ENCODE results near the gene PACRG.
"Not testable (repeated sequence)": the region's sequence is repeated elsewhere in the genome, so short reads cannot be mapped to it uniquely, and the experiment has no call there.

The PACRG gene

DNA sequence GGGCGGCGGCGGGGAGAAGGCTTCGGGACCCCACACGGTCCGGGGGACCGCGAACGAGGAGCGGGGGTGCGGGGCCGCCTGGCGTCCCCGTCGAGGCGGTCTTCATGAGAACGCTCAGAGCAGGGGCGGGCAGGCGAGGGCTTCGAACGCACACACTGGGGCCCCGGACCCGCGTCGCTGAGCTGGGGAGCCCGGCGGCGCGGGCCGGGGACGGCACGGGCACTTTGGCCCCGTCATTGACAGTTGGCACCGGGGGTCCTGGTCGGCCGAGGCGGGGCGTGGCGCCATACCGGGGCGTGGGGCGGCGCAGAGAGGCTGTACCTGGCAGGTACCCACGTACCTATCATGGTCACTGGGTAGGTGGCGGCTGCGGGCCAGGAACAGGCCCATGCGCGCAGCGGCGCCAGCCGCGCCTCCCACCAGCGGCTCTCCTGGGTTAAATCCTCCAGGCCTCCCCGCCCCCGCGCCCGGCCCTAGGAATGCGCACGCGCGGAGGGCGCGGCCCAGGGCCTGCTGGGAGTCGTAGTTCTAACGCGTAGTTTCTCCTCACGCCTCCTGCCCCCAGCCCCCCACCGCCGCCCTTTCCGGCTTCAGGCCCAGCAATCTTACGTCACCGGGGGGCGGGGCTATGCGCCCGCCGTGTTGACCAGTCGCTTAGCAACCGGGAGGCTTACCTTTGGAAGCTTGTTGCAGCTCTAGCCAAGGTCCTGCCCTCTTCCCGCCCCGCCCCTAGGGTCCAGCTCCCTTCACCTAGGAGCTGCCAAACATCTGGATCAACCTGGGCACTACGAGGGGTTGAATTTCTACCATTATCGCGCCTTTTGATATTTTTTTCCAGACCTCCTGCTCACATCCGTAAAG lies at the start of gene PACRG, which contains the start of gene PRKN:
PACRG (plus strand) TSS at position 653 of the 861 bp plus-strand sequence.
PRKN (minus strand) TSS at position 445 of the 861 bp plus-strand sequence.
- Histone ChIP-seq H3K9ac (ENCODE audit: low read length) (no peak within 1 kb of the TSS), H2AFZ (ENCODE audit: low read depth, low read length, severe bottlenecking) (no peak within 1 kb of the TSS), H3K9me3 (ENCODE audit: insufficient read depth, low read length) (no peaks in the 10 kb centered on the region), H3K36me3 (ENCODE audit: low read length) (no peaks in the 10 kb centered on the region), H3F3A (ENCODE audit: insufficient read depth) (no peaks in the 10 kb centered on the region), H3K79me2 (ENCODE audit: insufficient read depth, low read length) (no peaks in the 10 kb centered on the region), H3K27me3 (ENCODE audit: low read length) (no peaks in the 10 kb centered on the region), H3K4me3 (ENCODE audit: insufficient read depth, low read length, poor library complexity, severe bottlenecking) (no peak within 1 kb of the TSS), H3K9me2 (replicated peaks; ENCODE audit: insufficient read depth, low read length) (no peaks in the 10 kb centered on the region), H3K4me2 (ENCODE audit: low read depth, low read length, poor library complexity, severe bottlenecking) (no peak within 1 kb of the TSS), H4K20me1 (ENCODE audit: low read depth, low read length) (no peaks in the 10 kb centered on the region), H3K27ac (ENCODE audit: low read depth, low read length) (no peak within 1 kb of the TSS)
- TF ChIP-seq, protein P1, sequence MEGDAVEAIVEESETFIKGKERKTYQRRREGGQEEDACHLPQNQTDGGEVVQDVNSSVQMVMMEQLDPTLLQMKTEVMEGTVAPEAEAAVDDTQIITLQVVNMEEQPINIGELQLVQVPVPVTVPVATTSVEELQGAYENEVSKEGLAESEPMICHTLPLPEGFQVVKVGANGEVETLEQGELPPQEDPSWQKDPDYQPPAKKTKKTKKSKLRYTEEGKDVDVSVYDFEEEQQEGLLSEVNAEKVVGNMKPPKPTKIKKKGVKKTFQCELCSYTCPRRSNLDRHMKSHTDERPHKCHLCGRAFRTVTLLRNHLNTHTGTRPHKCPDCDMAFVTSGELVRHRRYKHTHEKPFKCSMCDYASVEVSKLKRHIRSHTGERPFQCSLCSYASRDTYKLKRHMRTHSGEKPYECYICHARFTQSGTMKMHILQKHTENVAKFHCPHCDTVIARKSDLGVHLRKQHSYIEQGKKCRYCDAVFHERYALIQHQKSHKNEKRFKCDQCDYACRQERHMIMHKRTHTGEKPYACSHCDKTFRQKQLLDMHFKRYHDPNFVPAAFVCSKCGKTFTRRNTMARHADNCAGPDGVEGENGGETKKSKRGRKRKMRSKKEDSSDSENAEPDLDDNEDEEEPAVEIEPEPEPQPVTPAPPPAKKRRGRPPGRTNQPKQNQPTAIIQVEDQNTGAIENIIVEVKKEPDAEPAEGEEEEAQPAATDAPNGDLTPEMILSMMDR (IDR thresholded peaks at IDR 0.05; ENCODE audit: insufficient read depth, low read length, poor library complexity, severe bottlenecking), result no peak
- no peak for TF ChIP-seq EZH2phosphoT487 (conservative IDR thresholded peaks at IDR 0.05; ENCODE audit: low read length)

DNA sequence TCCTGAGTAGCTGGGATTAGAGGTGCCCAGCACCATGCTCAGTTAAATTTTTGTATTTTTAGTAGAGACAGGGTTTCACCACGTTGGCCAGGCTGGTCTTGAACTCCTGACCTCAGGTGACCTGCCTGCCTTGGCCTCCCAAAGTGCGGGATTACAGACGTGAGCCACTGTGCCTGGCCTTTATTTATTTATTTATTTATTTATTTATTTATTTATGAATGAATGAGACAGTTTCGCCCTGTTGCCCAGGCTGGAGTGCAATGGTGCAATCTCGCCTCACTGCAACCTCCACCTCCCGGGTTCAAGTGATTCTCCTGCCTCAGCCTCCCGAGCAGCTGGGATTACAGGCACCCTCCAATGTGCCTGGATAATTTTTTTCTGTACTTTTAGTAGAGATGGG lies 48.9 kb upstream of the PACRG start:
- not testable (repeated sequence) for H3K9ac ChIP-seq (ENCODE audit: low read length); H3K36me3 ChIP-seq (ENCODE audit: low read length); H3K79me2 ChIP-seq (ENCODE audit: insufficient read depth, low read length); H3K27ac ChIP-seq (ENCODE audit: low read depth, low read length); H4K20me1 ChIP-seq (ENCODE audit: low read depth, low read length); H3F3A ChIP-seq (ENCODE audit: insufficient read depth); H3K9me3 ChIP-seq (ENCODE audit: insufficient read depth, low read length); H3K27me3 ChIP-seq (ENCODE audit: low read length); H3K9me2 ChIP-seq (replicated peaks; ENCODE audit: insufficient read depth, low read length); H3K4me3 ChIP-seq (ENCODE audit: insufficient read depth, low read length, poor library complexity, severe bottlenecking); H2AFZ ChIP-seq (ENCODE audit: low read depth, low read length, severe bottlenecking); H3K4me2 ChIP-seq (ENCODE audit: low read depth, low read length, poor library complexity, severe bottlenecking)

DNA sequence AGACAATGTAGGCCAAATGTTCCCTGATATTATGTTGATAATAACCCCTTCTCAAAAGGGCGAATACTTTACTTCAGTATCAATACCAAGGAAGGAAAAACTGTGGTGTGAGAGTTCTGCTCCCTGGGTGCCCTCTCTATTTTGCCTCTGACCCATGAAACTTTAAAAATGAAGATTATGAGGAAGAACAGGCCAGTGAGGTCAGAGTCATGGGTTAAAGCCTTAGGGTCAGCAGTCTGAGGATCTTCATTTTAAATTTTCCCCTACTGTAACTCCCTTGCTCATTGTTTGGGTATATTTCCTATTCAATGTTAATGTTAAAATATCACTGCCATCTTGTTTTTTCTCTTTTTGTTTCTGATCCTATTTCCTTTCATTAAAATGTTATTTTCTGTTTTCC lies 48.1 kb upstream of the PACRG start:
- no peaks in the 10 kb centered on the region for H3K27me3 ChIP-seq (ENCODE audit: low read length)
- H3K79me2 ChIP-seq (ENCODE audit: insufficient read depth, low read length), result no peaks in the 10 kb centered on the region
- H3K27ac ChIP-seq (ENCODE audit: low read depth, low read length), result no peak overlapping the region
- H3K9me2 ChIP-seq (replicated peaks; ENCODE audit: insufficient read depth, low read length), result no peaks in the 10 kb centered on the region
- no peaks in the 10 kb centered on the region for H3K9me3 ChIP-seq (ENCODE audit: insufficient read depth, low read length)
- TF ChIP-seq, protein P1 (IDR thresholded peaks at IDR 0.05; ENCODE audit: insufficient read depth, low read length, poor library complexity, severe bottlenecking), result no peak
- no peak for TF ChIP-seq EZH2phosphoT487 (conservative IDR thresholded peaks at IDR 0.05; ENCODE audit: low read length)
- H4K20me1 ChIP-seq (ENCODE audit: low read depth, low read length), result no peaks in the 10 kb centered on the region
- no peak overlapping the region for H3K4me3 ChIP-seq (ENCODE audit: insufficient read depth, low read length, poor library complexity, severe bottlenecking)
- no peaks in the 10 kb centered on the region for H3K36me3 ChIP-seq (ENCODE audit: low read length)
- no peaks in the 10 kb centered on the region for H3F3A ChIP-seq (ENCODE audit: insufficient read depth)
- H2AFZ ChIP-seq (ENCODE audit: low read depth, low read length, severe bottlenecking), result no peak overlapping the region
- H3K4me2 ChIP-seq (ENCODE audit: low read depth, low read length, poor library complexity, severe bottlenecking), result no peak overlapping the region
- no peak overlapping the region for H3K9ac ChIP-seq (ENCODE audit: low read length)

DNA sequence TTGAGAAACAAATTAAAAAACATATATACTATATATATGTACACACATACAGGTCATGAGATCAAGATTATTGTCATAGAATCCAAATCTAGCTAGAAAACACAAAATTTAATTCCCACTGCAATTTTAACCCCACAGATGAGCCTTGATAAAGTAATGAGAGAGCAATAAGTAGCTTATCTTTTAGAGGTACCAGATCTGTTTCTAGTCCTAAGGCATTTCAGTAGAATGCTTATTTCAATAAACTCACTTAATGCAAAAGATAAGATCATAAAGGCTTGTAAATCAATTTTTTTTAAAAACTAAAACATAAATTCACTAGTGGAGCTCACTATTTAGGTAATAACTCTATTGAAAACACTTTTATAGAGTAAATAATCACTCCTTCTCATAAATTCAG lies 47.4 kb upstream of the PACRG start:
- Histone ChIP-seq H4K20me1 (ENCODE audit: low read depth, low read length) (no peaks in the 10 kb centered on the region), H3K36me3 (ENCODE audit: low read length) (no peaks in the 10 kb centered on the region), H3K4me3 (ENCODE audit: insufficient read depth, low read length, poor library complexity, severe bottlenecking) (no peak overlapping the region), H3K79me2 (ENCODE audit: insufficient read depth, low read length) (no peaks in the 10 kb centered on the region), H3K9ac (ENCODE audit: low read length) (no peak overlapping the region), H3K9me3 (ENCODE audit: insufficient read depth, low read length) (no peaks in the 10 kb centered on the region), H2AFZ (ENCODE audit: low read depth, low read length, severe bottlenecking) (no peak overlapping the region), H3F3A (ENCODE audit: insufficient read depth) (no peaks in the 10 kb centered on the region), H3K27me3 (ENCODE audit: low read length) (no peaks in the 10 kb centered on the region), H3K9me2 (replicated peaks; ENCODE audit: insufficient read depth, low read length) (no peaks in the 10 kb centered on the region), H3K4me2 (ENCODE audit: low read depth, low read length, poor library complexity, severe bottlenecking) (no peak overlapping the region), H3K27ac (ENCODE audit: low read depth, low read length) (no peak overlapping the region)
- no peak for TF ChIP-seq EZH2phosphoT487 (conservative IDR thresholded peaks at IDR 0.05; ENCODE audit: low read length)
- TF ChIP-seq, protein P1 (IDR thresholded peaks at IDR 0.05; ENCODE audit: insufficient read depth, low read length, poor library complexity, severe bottlenecking), result no peak
